ENCODE results near the gene OXT.

GRCh38 chr20:3090565-3090964 lies 19.1 kb downstream of the OXT start:
- TF ChIP-seq, protein P1, sequence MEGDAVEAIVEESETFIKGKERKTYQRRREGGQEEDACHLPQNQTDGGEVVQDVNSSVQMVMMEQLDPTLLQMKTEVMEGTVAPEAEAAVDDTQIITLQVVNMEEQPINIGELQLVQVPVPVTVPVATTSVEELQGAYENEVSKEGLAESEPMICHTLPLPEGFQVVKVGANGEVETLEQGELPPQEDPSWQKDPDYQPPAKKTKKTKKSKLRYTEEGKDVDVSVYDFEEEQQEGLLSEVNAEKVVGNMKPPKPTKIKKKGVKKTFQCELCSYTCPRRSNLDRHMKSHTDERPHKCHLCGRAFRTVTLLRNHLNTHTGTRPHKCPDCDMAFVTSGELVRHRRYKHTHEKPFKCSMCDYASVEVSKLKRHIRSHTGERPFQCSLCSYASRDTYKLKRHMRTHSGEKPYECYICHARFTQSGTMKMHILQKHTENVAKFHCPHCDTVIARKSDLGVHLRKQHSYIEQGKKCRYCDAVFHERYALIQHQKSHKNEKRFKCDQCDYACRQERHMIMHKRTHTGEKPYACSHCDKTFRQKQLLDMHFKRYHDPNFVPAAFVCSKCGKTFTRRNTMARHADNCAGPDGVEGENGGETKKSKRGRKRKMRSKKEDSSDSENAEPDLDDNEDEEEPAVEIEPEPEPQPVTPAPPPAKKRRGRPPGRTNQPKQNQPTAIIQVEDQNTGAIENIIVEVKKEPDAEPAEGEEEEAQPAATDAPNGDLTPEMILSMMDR (conservative IDR thresholded peaks at IDR 0.05; ENCODE audit: low read length) = no peak
- no peak for TF ChIP-seq EZH2phosphoT487 (IDR thresholded peaks at IDR 0.05; ENCODE audit: borderline replicate concordance, low read depth, low read length)
